Mesothelial cell of epicardium (in vitro differentiated cells): ENCODE results near the gene GATC. TPM values are rescaled to one million over a fixed set of nuclear protein-coding genes. Genes with fewer than 3 reads are reported as not detected.
"Not testable (repeated sequence)": the region's sequence is repeated elsewhere in the genome, so short reads cannot be mapped to it uniquely, and the experiment has no call there.

ENCODE experiments used
- DNase-seq, 2 experiments: peaks; one replicate each; pipeline ENCODE4 v3.0.0; 2021; ENCODE audit warnings: low spot score in 2 of 2; ENCODE audit not compliant: unreplicated experiment in 2 of 2
- H3K27ac Mint-ChIP-seq: 2 replicates; pipeline ENCODE4 v1.8.0; 2021; ENCODE audit warnings: mixed read lengths
- H3K27me3 Mint-ChIP-seq: 2 replicates; pipeline ENCODE4 v1.8.0; 2021; ENCODE audit warnings: low read depth, mixed read lengths
- H3K36me3 Mint-ChIP-seq: 2 replicates; pipeline ENCODE4 v1.8.0; 2021; ENCODE audit warnings: mixed read lengths
- H3K4me1 Mint-ChIP-seq: 2 replicates; pipeline ENCODE4 v1.8.0; 2021; ENCODE audit warnings: mixed read lengths
- H3K4me3 Mint-ChIP-seq: 2 replicates; pipeline ENCODE4 v1.8.0; 2021; ENCODE audit warnings: mild to moderate bottlenecking, moderate library complexity, mixed read lengths
- H3K9me3 Mint-ChIP-seq: 2 replicates; pipeline ENCODE4 v1.8.0; 2021; ENCODE audit warnings: mixed read lengths
- CTCF ChIP-seq: fragments of 200-600 bp; sonication (generic); IDR thresholded peaks from one replicate; pipeline ENCODE4 v1.5.0; 2021; ENCODE audit warnings: antibody characterized with exemption; ENCODE audit not compliant: unreplicated experiment
- total RNA-seq: library from RNA; stranded (reverse); gene quantifications from 3 replicates; pipeline ENCODE4 v1.2.1, GENCODE V29; 2021

GATC gene
- total RNA-seq, 1 donor from 2014 or later = 30.8 TPM

DNA sequence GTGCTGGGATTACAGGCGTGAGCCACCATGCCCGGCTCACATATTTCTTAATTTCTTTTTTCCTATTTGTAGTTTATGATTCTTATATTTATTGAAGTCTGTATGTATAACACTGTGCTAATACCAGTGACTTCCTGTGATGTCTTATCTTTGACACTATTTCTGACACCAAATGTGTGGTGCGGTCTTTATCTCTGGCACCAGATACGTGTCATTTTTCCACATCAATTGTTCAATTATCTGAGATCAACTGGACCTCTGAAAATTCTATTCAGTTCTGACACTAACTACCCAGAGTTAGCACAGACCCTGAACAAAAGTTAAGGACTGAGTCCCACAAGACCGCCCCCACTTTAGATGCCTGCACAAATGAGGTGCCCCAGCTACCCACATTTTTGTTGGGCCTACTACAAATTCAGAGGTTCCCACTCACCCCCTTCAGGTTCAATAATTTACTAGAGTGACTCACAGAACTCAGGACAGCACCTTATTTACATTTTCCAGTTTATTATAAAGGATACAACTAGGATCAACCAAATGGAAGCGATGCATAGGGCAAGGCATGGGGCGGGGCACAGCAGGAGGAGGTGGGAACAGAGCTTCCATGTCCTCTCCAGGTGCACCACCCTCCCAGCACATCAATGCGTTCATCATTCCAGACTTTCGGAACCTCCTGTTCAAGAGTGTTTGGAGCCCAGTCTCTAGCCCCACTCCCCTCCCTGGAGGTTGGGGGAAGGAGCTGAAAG lies 35.0 kb downstream of the GATC start:
- Mint-ChIP-seq H3K27me3 (no peaks in the 10 kb centered on the region), H3K36me3 (peaks cover 9% of the 10 kb centered on the region), H3K27ac (no peak overlapping the region), H3K4me3 (no peak overlapping the region), H3K9me3 (no peaks in the 10 kb centered on the region), H3K4me1 (peaks cover 3% of the 10 kb centered on the region)
- no peak for DNase-seq
- TF ChIP-seq CTCF = no peak

DNA sequence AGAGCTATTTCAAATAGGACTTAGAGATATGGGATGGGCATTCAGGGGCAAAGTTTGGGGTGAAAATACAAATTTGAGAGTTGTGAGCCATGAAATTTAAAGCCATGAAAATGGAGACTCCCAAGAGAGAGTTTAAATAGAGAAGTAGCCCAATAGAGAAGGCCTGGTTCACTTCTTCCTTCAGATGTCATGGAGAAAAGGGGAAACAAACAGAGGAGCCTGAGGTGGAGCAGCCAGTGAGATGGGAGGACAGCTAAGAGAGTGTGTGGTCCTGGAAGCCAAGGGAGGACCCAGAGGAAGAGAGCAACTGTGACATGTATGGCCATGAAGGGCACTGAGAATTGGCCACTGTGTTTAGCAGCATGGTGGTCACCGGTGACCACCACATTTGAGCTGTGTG lies 37.4 kb downstream of the GATC start:
- Mint-ChIP-seq H3K9me3 (no peaks in the 10 kb centered on the region), H3K4me3 (no peak overlapping the region), H3K4me1 (peaks cover 9% of the 10 kb centered on the region), H3K36me3 (peaks cover 9% of the 10 kb centered on the region), H3K27ac (no peak overlapping the region), H3K27me3 (no peaks in the 10 kb centered on the region)
- DNase-seq = no peak
- TF ChIP-seq CTCF = no peak

DNA sequence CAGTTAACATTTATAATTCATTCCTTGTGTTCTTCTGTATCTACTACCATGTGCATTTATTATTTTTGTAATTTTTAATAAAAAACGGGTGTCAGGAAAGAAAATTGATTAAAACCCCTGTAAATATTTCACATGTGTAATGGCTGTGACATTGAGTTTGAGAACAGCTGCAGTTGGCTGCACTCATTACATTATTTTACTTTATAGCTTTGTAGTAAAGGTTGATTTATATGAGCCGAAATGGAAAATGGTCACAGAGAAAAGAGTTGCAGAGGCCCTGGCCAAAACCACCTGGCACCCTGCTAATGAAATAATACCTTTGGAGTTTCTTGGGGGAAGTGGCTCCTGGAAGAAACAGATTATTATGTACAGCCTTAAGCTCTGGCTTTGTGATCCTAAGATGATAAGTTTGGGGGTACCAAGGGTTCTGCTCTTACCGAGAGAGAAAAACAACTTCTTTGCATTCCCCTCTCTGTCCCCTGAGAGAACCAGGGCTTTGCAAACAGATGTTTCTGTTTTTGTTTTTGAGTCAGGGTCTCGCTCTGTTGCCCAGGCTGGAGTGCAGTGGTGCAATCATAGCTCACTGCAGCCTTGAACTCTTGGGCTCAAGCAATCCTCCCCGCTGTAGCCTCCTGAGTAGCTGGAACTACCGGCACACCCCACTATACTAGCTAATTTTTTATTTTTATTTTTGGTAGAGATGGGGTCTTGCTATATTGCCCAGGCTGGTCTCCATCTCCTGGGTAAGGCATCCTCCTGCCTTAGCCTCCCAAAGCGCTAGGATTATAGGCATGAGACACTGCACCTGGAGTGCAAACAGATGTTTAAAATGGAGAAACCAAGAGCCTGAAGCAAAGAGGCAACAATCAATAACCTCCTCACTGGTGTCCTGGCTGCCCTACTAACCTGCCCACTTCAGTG lies 40.0 kb downstream of the GATC start:
- peaks cover 17% of the 10 kb centered on the region for H3K36me3 Mint-ChIP-seq
- TF ChIP-seq CTCF = no peak
- H3K27ac Mint-ChIP-seq = no peak overlapping the region
- H3K4me3 Mint-ChIP-seq = no peak overlapping the region
- no peaks in the 10 kb centered on the region for H3K27me3 Mint-ChIP-seq
- H3K9me3 Mint-ChIP-seq = no peaks in the 10 kb centered on the region
- peaks cover 13% of the 10 kb centered on the region for H3K4me1 Mint-ChIP-seq
- DNase-seq = no peak

DNA sequence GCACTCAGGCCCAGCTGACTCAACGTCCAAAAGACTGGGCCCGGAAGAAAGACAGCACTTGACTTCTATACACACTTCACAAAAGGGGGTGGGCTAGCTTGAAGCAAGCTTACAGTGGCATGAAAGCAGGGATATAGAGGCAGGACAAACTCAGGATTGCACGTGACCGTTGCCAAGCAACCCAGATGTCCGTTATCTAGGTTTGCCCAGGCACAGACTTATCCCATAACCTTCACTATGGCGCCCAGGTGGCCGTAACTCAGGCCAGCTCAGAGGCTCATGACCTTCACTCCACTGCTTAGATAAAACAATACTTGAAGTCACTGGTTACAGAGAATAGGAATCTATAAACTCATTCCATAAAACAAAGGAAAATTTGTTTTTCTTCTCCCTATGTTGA lies 41.3 kb downstream of the GATC start:
- Mint-ChIP-seq H3K36me3 (peaks cover 11% of the 10 kb centered on the region), H3K4me1 (peaks cover 13% of the 10 kb centered on the region)
- DNase-seq, H3K4me3 Mint-ChIP-seq, H3K9me3 Mint-ChIP-seq, H3K27me3 Mint-ChIP-seq, H3K27ac Mint-ChIP-seq: not testable (repeated sequence)

DNA sequence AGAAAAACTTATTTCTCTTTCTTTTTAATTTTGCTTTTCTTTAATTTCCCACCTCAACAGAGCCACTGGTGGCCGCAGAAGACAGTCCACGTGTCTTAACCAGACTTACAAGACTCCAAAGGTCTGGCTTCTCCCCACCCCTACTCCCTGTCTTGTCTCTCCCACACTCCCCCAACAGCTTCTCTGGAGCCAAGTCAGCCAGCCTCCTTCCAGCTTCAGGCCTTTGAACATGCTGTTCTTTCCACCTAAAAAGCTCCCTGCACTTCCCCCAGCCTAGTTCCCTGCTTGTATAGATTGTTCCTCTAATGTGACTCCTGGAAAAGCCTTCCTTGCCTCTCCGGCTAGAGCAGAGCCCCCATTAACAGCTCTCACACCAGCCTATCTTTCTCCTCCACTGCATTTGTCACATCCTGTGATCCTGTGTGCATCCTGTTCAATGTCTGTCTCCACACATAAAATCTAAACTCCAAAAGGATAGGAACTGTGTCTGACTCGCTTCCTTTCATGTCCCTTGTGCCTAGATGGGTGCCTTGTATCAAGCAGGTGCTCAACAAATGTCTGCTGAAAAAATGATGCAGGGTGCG lies 41.9 kb downstream of the GATC start:
- peak overlapping the region; percentile 81 for H3K27ac Mint-ChIP-seq
- H3K9me3 Mint-ChIP-seq = no peaks in the 10 kb centered on the region
- no peaks in the 10 kb centered on the region for H3K27me3 Mint-ChIP-seq
- no peak for TF ChIP-seq CTCF
- DNase-seq = no peak
- H3K36me3 Mint-ChIP-seq = peaks cover 11% of the 10 kb centered on the region
- H3K4me3 Mint-ChIP-seq = no peak overlapping the region
- peaks cover 13% of the 10 kb centered on the region for H3K4me1 Mint-ChIP-seq

GRCh38 chr12:120489018-120489417 lies 42.8 kb downstream of the GATC start:
- no peaks in the 10 kb centered on the region for H3K27me3 Mint-ChIP-seq
- H3K4me3 Mint-ChIP-seq = no peak overlapping the region
- no peak for TF ChIP-seq CTCF
- DNase-seq = no peak
- peaks cover 13% of the 10 kb centered on the region for H3K4me1 Mint-ChIP-seq
- H3K9me3 Mint-ChIP-seq = no peaks in the 10 kb centered on the region
- H3K36me3 Mint-ChIP-seq = peaks cover 8% of the 10 kb centered on the region
- H3K27ac Mint-ChIP-seq = no peak overlapping the region
